K562 (cell line): ENCODE data around the gene RNF128.

Experiments used
- KLF13 ChIP-seq: fragments of 450-650 bp; IDR thresholded peaks from 2 replicates; pipeline ENCODE4 v1.6.1; 2016; ENCODE audit warnings: missing genetic modification characterization, low read depth, mild to moderate bottlenecking, missing compliant biosample characterization, moderate library complexity, borderline replicate concordance
- MAFF ChIP-seq: IDR thresholded peaks from 2 replicates; pipeline ENCODE4 v1.6.1; 2012; ENCODE audit warnings: low read length, improper control_type of control experiment
- POLR2A ChIP-seq: fragments of 450-650 bp; conservative IDR thresholded peaks from 2 replicates; pipeline ENCODE4 v1.6.1; 2016
- RNF219 ChIP-seq: fragments of 250-450 bp; sonication (Bioruptor Pico); IDR thresholded peaks from 2 replicates; pipeline ENCODE4 v1.5.0; 2022; ENCODE audit warnings: mild to moderate bottlenecking
- TF ChIP-seq, protein P1 (sequence below), 3 experiments: IDR thresholded peaks in 2 of 3; conservative IDR thresholded peaks in 1 of 3; 2 replicates each; pipeline ENCODE4 v1.5.1; 2011 to 2012; ENCODE audit warnings: low read length in 3 of 3, mild to moderate bottlenecking in 3 of 3, control low read depth in 2 of 3, improper control_type of control experiment in 1 of 3, inconsistent platforms in 1 of 3, low read depth in 1 of 3, mixed read lengths in 1 of 3, moderate library complexity in 1 of 3; ENCODE audit not compliant: insufficient read depth in 2 of 3

DNA sequence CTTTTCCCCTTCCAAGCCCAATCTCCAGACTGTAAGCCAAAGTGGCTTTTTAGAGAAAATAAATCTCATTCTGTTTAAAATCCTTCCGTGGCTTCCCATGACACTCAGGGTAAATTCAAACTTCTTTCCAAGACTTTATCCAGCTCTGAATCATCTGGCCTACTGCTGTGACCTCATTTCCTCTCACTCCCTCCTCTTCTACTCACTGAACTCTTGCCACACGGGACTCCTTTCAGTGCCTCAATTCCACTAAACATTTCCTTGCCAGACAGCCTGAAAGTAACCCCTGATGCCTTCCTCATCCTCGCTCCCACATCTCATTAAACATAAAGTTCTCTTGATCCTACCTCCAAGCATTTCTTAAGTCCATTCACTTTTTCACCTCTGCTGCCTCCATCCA is 27.8 kb upstream of the RNF128 start:
- no peak for TF ChIP-seq KLF13 (tag)
- no peak for TF ChIP-seq MAFF
- no peak for TF ChIP-seq RNF219 (CRISPR knock-in tag)
- TF ChIP-seq, protein P1, sequence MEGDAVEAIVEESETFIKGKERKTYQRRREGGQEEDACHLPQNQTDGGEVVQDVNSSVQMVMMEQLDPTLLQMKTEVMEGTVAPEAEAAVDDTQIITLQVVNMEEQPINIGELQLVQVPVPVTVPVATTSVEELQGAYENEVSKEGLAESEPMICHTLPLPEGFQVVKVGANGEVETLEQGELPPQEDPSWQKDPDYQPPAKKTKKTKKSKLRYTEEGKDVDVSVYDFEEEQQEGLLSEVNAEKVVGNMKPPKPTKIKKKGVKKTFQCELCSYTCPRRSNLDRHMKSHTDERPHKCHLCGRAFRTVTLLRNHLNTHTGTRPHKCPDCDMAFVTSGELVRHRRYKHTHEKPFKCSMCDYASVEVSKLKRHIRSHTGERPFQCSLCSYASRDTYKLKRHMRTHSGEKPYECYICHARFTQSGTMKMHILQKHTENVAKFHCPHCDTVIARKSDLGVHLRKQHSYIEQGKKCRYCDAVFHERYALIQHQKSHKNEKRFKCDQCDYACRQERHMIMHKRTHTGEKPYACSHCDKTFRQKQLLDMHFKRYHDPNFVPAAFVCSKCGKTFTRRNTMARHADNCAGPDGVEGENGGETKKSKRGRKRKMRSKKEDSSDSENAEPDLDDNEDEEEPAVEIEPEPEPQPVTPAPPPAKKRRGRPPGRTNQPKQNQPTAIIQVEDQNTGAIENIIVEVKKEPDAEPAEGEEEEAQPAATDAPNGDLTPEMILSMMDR (IDR thresholded peaks at IDR 0.05 in 2 of 3, conservative IDR thresholded peaks at IDR 0.05 in 1 of 3; ENCODE audit: insufficient read depth in 2 of 3, low read depth in 1 of 3, low read length in 3 of 3): no peak
- TF ChIP-seq POLR2A: no peak
